ENCODE results near the gene DNAH2. TPM values are rescaled to one million over a fixed set of nuclear protein-coding genes. Genes with fewer than 3 reads are reported as not detected.
"Not testable (repeated sequence)": the region's sequence is repeated elsewhere in the genome, so short reads cannot be mapped to it uniquely, and the experiment has no call there.

The DNAH2 gene
- total RNA-seq, 4 donors from 2014 or later = under 0.01 to 1.4 (median 0.48) TPM

DNA sequence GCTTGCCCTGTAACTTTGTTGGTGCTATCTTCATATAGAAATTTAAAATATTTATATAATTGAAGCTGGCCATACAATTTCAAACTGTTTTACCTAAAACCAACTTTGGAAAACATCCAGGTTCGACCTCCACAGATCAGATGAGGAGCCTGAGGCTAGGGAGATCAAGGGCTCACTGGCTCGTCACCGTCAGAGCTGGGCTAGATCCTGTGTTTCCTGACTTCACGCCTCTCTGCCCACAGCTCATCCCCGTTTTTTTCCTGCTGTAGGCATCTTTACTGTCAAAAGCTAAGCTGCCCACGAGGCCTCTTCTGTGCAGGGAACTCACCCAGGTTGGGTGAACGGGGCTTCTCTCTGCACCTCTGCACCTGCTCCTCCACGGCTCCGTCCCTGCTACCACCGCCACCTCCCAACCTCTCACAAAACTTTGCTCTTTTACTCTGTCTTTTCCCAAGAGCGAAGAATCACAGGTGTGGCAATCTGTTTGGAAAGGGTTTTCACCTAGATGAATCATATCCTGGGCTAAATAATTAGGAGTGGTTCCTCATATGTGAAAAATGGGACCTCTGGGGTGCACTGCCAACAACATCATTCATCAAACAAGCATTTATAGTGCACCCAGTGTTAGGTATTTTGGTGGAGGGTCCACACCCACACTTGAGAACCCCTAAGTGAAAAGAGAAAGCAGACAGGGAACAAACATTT lies 91.7 kb downstream of the DNAH2 start:
- intact Hi-C loops (cut with DNase I; ENCODE audit: low total_unique reads) = no loop called here
- no peak for DNase-seq
- H3K4me3 ChIP-seq = no peak overlapping the region
- H3K27ac ChIP-seq = no peak overlapping the region
- no peaks in the 10 kb centered on the region for H3K27me3 ChIP-seq
- TF ChIP-seq, protein P1, sequence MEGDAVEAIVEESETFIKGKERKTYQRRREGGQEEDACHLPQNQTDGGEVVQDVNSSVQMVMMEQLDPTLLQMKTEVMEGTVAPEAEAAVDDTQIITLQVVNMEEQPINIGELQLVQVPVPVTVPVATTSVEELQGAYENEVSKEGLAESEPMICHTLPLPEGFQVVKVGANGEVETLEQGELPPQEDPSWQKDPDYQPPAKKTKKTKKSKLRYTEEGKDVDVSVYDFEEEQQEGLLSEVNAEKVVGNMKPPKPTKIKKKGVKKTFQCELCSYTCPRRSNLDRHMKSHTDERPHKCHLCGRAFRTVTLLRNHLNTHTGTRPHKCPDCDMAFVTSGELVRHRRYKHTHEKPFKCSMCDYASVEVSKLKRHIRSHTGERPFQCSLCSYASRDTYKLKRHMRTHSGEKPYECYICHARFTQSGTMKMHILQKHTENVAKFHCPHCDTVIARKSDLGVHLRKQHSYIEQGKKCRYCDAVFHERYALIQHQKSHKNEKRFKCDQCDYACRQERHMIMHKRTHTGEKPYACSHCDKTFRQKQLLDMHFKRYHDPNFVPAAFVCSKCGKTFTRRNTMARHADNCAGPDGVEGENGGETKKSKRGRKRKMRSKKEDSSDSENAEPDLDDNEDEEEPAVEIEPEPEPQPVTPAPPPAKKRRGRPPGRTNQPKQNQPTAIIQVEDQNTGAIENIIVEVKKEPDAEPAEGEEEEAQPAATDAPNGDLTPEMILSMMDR (IDR thresholded peaks at IDR 0.05) = no peak
- no peak for TF ChIP-seq POLR2A (IDR thresholded peaks at IDR 0.05)
- no peaks in the 10 kb centered on the region for H3K9me3 ChIP-seq
- H3K36me3 ChIP-seq = no peaks in the 10 kb centered on the region
- H3K4me1 ChIP-seq = no peaks in the 10 kb centered on the region

DNA sequence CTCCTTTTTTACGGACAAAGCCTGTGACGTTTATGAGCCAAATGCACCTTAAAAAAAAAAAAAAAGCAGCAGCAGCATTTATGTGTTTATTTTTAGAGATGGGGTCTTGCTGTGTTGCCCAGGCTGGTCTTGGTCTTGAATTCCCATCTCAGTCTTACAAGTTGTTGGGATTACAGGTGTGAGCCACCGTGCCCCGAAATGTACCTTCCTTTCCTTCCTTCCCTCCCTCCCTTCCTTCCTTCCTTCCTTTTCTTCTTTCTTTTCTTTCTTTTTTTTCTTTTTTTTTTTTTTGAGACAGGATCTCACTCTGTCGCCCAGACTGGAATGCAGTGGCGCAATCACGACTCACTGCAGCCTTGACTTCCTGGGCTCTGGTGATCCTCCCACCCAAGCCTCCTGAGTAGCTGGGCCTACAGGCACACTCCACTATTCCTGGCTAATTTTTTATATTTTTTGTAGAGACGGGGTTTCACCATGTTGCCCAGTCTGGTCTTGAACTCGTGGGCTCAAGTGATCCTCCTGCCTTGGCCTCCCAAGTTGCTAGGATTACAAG lies 92.3 kb downstream of the DNAH2 start:
- DNase-seq = not testable (repeated sequence)

DNA sequence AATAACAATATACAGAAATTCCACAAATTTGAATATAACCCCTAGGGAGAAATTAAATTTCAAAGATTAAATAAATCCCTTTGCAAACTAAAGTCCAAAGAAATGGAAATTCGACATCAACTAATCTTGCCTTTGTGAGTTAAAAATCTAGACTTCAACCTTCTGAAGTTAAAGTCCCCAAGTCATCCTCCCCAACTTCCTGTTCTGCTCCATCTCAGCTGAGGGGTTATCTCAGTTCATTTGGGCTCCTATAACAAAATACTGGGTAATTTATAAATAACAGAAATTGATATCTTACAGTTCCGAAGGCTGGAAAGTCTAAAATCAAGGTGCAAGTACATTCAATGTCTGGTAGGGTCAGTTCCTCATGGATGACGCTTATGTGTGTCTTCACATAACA lies 93.7 kb downstream of the DNAH2 start:
- Histone ChIP-seq H3K9me3 (no peaks in the 10 kb centered on the region), H3K36me3 (no peaks in the 10 kb centered on the region), H3K27ac (no peak overlapping the region), H3K4me3 (no peak overlapping the region), H3K4me1 (no peaks in the 10 kb centered on the region), H3K27me3 (no peaks in the 10 kb centered on the region)
- TF ChIP-seq, protein P1 (IDR thresholded peaks at IDR 0.05) = no peak
- no peak for TF ChIP-seq POLR2A (IDR thresholded peaks at IDR 0.05)
- intact Hi-C loops (cut with DNase I; ENCODE audit: low total_unique reads) = no loop called here
- no peak for DNase-seq

More for the DNA sequence above, 92.3 kb downstream of the DNAH2 start:
- H3K36me3 ChIP-seq; H3K4me3 ChIP-seq; H3K27me3 ChIP-seq; intact Hi-C loops (cut with DNase I; ENCODE audit: low total_unique reads); H3K27ac ChIP-seq; H3K4me1 ChIP-seq; H3K9me3 ChIP-seq: not testable (repeated sequence)

DNA sequence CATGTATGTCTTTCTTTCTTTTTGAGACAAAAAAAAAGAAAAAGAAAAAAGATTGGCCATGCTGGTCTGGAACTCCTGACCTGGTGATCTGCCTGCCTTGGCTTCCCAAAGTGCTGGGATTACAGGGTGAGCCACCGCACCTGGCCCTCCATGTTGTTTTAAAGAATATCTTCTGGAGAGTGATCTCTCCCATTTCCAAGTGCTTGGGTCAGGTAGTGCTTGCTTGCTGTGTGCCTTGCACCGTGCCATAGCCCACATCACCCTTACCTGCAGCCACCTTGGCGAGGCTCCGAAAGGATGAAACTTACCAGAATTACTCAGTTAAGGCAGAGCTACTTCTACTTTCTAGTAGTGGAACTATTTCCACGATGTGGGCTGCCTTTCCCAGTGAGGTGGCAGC lies 97.4 kb downstream of the DNAH2 start:
- Histone ChIP-seq H3K4me1 (no peaks in the 10 kb centered on the region), H3K27me3 (no peaks in the 10 kb centered on the region), H3K4me3 (no peak overlapping the region), H3K27ac (no peak overlapping the region), H3K36me3 (no peaks in the 10 kb centered on the region), H3K9me3 (no peaks in the 10 kb centered on the region)
- TF ChIP-seq POLR2A (IDR thresholded peaks at IDR 0.05) = no peak
- TF ChIP-seq, protein P1 (IDR thresholded peaks at IDR 0.05) = no peak
- DNase-seq = no peak
- intact Hi-C loops (cut with DNase I; ENCODE audit: low total_unique reads) = no loop called here

DNA sequence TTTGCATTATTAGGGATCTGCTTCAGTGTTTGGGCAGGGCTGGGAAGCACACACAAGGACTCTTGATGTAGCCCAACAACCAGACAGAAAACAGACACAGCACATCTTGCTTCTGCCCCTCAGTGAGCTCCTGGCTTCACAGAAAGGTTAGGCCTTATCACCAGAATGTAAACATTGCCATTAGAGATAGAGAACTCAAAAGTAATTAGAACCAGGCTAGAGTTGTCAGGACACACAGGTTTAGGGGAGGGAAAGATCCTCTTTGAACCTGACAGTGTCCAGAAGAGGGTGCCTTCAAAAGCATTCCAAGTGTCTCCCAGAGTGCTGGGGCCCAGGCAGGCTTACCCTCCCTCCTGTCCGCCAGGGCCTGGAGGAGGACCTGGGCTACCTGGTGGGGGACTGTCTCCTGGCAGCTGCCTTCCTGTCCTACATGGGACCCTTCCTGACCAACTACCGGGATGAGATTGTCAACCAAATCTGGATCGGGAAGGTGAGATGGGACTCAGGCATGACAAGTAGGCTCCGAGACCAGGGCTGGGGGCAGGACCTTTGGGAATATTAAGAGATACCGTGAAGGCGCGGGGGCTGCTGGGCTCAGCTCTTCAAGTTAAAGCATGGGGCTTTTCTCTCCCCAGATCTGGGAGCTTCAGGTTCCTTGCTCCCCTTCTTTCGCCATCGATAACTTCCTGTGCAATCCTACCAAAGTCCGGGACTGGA lies 99.5 kb downstream of the DNAH2 start:
- H3K36me3 ChIP-seq = no peaks in the 10 kb centered on the region
- H3K27me3 ChIP-seq = no peaks in the 10 kb centered on the region
- intact Hi-C loops (cut with DNase I; ENCODE audit: low total_unique reads) = no loop called here
- H3K4me3 ChIP-seq = no peak overlapping the region
- no peaks in the 10 kb centered on the region for H3K4me1 ChIP-seq
- TF ChIP-seq POLR2A (IDR thresholded peaks at IDR 0.05) = no peak
- TF ChIP-seq, protein P1 (IDR thresholded peaks at IDR 0.05) = no peak
- H3K9me3 ChIP-seq = no peaks in the 10 kb centered on the region
- no peak overlapping the region for H3K27ac ChIP-seq
- no peak for DNase-seq
